Osteocyte (in vitro differentiated cells): ENCODE results near the gene GAS7. TPM values are rescaled to one million over a fixed set of nuclear protein-coding genes. Genes with fewer than 3 reads are reported as not detected.

Experiments used
- DNase-seq: peaks from one replicate; pipeline ENCODE4 v3.0.0; 2021; ENCODE audit warnings: mixed read lengths; ENCODE audit not compliant: unreplicated experiment; ENCODE audit errors: extremely low spot score
- H3K27ac Mint-ChIP-seq: one replicate; pipeline ENCODE4 v1.8.0; 2021; ENCODE audit warnings: mild to moderate bottlenecking, mixed read lengths; ENCODE audit not compliant: unreplicated experiment
- H3K27me3 Mint-ChIP-seq: one replicate; pipeline ENCODE4 v1.8.0; 2021; ENCODE audit warnings: mixed read lengths; ENCODE audit not compliant: unreplicated experiment
- H3K36me3 Mint-ChIP-seq: one replicate; pipeline ENCODE4 v1.8.0; 2021; ENCODE audit warnings: mixed read lengths; ENCODE audit not compliant: unreplicated experiment
- H3K4me1 Mint-ChIP-seq: one replicate; pipeline ENCODE4 v1.8.0; 2021; ENCODE audit warnings: mixed read lengths; ENCODE audit not compliant: unreplicated experiment
- H3K4me3 Mint-ChIP-seq: one replicate; pipeline ENCODE4 v1.8.0; 2021; ENCODE audit warnings: mild to moderate bottlenecking, moderate library complexity, mixed read lengths; ENCODE audit not compliant: unreplicated experiment
- H3K9me3 Mint-ChIP-seq: one replicate; pipeline ENCODE4 v1.8.0; 2021; ENCODE audit warnings: mixed read lengths; ENCODE audit not compliant: unreplicated experiment
- CTCF ChIP-seq: fragments of 200-600 bp; sonication (generic); IDR thresholded peaks from 2 replicates; pipeline ENCODE4 v1.5.0; 2021; ENCODE audit warnings: antibody characterized with exemption, mild to moderate bottlenecking, moderate library complexity
- total RNA-seq: library from RNA; stranded (reverse); gene quantifications from 2 replicates; pipeline ENCODE4 v1.2.1, GENCODE V29; 2021

GAS7 gene
- total RNA-seq, 1 donor from 2014 or later = 18.1 TPM

GRCh38 chr17:9935408-9935807, 263.0 kb downstream of the GAS7 start:
- Mint-ChIP-seq H3K9me3 (no peaks in the 10 kb centered on the region), H3K27me3 (peaks cover 11% of the 10 kb centered on the region), H3K4me3 (no peak overlapping the region), H3K4me1 (no peaks in the 10 kb centered on the region), H3K27ac (no peak overlapping the region), H3K36me3 (peaks cover 4% of the 10 kb centered on the region)
- DNase-seq = no peak
- TF ChIP-seq CTCF = no peak

- no peaks in the 10 kb centered on the region for H3K9me3 Mint-ChIP-seq
Observed at GRCh38 chr17:9934331-9934730, 264.1 kb downstream of the GAS7 start.

GRCh38 chr17:9932491-9932890, 265.9 kb downstream of the GAS7 start:
- Mint-ChIP-seq H3K4me3 (no peak overlapping the region), H3K36me3 (peaks cover 4% of the 10 kb centered on the region), H3K27me3 (peaks cover 18% of the 10 kb centered on the region), H3K9me3 (no peaks in the 10 kb centered on the region), H3K4me1 (peaks cover 7% of the 10 kb centered on the region), H3K27ac (no peak overlapping the region)
- no peak for DNase-seq
- no peak for TF ChIP-seq CTCF

More at GRCh38 chr17:9934331-9934730, 264.1 kb downstream of the GAS7 start:
- no peak for DNase-seq
- Mint-ChIP-seq H3K27ac (no peak overlapping the region), H3K36me3 (peaks cover 4% of the 10 kb centered on the region), H3K27me3 (peaks cover 18% of the 10 kb centered on the region), H3K4me3 (no peak overlapping the region), H3K4me1 (no peaks in the 10 kb centered on the region)
- no peak for TF ChIP-seq CTCF

DNA sequence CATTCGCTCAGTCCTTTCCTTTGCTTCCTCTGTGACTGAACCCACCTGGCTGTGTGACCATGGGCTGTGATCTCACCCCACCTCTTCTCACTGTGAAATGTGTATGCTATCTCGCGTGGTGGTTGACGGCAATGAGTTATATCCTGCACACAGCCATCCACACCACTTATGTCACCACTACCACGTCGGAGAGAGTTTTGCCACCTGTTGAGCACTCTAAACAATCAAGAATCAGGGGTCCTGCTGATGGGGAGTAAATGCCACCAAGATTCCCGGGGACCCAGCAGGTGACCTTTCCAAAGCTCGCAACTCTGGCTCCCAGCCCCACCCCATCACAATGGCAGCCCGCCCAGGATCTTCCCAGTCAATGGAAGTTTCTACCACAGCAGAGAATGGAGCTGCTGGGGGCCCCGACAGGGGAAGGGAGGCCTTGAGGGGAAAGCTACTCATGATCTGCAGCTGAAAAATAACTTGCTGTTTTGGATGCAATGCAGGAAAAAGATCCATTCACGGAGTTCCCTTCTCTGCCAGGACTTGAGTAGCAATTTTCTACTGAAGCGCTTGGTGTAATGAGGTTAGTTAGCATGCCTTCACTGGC, 267.2 kb downstream of the GAS7 start:
- Mint-ChIP-seq H3K4me3 (no peak overlapping the region), H3K36me3 (peaks cover 2% of the 10 kb centered on the region)
- no peak for TF ChIP-seq CTCF

GRCh38 chr17:9929871-9930270, 268.5 kb downstream of the GAS7 start:
- H3K9me3 Mint-ChIP-seq = no peaks in the 10 kb centered on the region

More for the DNA sequence above, 267.2 kb downstream of the GAS7 start:
- Mint-ChIP-seq H3K4me1 (peaks cover 7% of the 10 kb centered on the region), H3K9me3 (no peaks in the 10 kb centered on the region), H3K27ac (no peak overlapping the region), H3K27me3 (peaks cover 18% of the 10 kb centered on the region)
- DNase-seq = no peak

More at GRCh38 chr17:9929871-9930270, 268.5 kb downstream of the GAS7 start:
- no peak overlapping the region for H3K4me3 Mint-ChIP-seq
- TF ChIP-seq CTCF = no peak
- H3K4me1 Mint-ChIP-seq = peaks cover 11% of the 10 kb centered on the region
- H3K36me3 Mint-ChIP-seq = peaks cover 2% of the 10 kb centered on the region
- peaks cover 21% of the 10 kb centered on the region for H3K27me3 Mint-ChIP-seq
- no peak overlapping the region for H3K27ac Mint-ChIP-seq
- DNase-seq = no peak
